ENCODE data around the gene GLA. TPM values are rescaled to one million over a fixed set of nuclear protein-coding genes. Genes with fewer than 3 reads are reported as not detected.
A peak's percentile ranks its signal among the peaks of the same experiment; 100 is the strongest.

Gene GLA
- polyA plus RNA-seq, 3 donors from 2014 or later = 19.3 to 23.6 (median 22.7) TPM

DNA sequence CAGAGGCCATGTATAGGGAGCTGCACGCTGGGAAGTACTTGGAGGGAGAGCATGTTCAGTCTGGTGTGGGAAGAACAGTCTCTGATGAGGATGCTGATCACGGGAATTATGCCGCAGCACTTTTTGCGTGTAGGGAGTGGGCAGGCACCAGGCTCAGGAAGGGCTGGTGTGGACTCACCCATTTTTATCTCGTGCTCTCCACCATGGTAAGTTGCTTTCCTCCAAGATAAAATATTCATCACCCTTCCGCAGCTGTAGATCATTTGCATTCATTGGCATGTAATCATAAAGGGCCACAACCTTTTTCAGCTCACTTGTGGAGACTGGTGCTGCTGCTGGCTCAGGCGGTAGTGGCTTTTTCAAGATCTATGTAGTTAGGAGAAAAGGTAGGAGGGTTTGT is 47.3 kb downstream of the GLA start:
- no peaks in the 10 kb centered on the region for H3K36me3 Mint-ChIP-seq
- H3K4me3 Mint-ChIP-seq = no peak overlapping the region
- no peak overlapping the region for H3K27ac Mint-ChIP-seq
- no peaks in the 10 kb centered on the region for H3K9me3 Mint-ChIP-seq
- no peaks in the 10 kb centered on the region for H3K4me1 Mint-ChIP-seq
- no peak for DNase-seq
- H3K27me3 Mint-ChIP-seq (ENCODE audit: low read depth in 3 of 3) = peaks cover 0 to 14% (median 4%) of the 10 kb centered on the region in 3 donors

DNA sequence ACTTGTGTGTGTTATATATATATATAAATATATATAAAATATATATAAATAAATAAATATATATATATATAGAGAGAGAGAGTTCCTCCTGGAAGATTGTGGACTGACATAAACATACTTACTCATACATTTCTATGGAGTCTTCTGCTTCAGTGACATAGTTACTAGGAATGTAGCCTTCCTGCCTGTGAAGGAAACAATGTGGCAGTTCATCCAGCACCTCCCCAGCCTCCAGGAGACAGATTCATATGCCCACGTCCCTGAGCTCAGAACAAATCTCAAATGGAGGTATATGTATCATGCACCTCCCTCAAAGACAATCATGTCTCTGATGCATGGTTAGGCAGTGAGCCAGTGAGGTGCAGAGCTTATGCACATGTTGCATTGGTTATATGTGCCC is 47.8 kb downstream of the GLA start:
- Mint-ChIP-seq H3K36me3 (no peaks in the 10 kb centered on the region), H3K4me1 (no peaks in the 10 kb centered on the region), H3K9me3 (no peaks in the 10 kb centered on the region), H3K4me3 (no peak overlapping the region), H3K27me3 (ENCODE audit: low read depth in 3 of 3) (peaks cover 0 to 16% (median 4%) of the 10 kb centered on the region in 3 donors), H3K27ac (no peak overlapping the region)
- DNase-seq = no peak

DNA sequence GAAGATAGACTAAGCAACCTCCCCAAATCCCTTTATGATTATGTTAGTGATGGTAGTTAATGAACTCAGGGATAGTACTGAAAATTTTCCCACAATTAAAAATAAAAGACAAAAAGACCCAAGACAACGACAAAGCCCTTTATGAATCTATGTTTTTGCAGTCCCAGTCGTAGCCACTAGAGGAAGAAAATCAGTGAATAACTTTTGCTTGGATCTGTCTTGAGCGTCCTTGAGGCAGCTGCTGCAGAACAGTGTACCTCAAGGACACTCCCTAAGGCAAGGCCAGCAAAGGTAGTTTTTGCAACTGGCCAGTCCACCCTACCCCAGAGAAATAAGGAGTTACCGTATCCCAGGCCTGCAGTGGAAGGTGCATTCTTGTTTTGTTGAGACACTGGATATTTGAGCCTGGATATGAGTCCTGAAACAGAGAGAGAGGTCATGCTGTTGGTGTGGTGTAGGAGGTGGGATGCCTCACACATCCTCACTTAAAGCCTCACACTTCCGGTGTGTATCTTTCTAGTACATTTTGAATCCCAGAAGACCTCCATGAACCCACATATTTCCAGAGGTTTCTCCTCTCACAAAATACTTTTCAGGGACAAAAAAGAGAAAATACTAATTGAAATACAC is 50.4 kb downstream of the GLA start:
- Mint-ChIP-seq H3K4me3 (no peak overlapping the region), H3K4me1 (no peaks in the 10 kb centered on the region), H3K27ac (no peak overlapping the region), H3K27me3 (ENCODE audit: low read depth in 3 of 3) (peaks cover 0 to 19% (median 4%) of the 10 kb centered on the region in 3 donors), H3K36me3 (no peaks in the 10 kb centered on the region), H3K9me3 (no peaks in the 10 kb centered on the region)
- DNase-seq = no peak

DNA sequence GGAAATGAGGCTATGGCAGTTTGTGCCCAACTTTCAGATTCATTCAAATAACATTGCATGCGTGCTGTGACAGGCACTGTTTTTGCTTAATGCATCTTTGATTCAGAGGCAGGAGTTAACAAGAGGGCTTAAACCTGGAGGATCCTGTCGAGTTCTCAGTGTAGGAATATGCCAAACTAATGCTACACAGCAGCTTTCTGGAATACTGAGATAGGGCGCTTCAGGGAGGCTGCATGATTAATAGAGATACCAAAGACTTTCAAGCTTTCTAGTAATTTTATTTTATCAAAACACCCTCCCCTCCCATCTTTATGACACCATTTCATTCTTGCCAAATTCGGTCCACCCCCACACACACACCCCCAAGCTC is 58.5 kb downstream of the GLA start:
- Mint-ChIP-seq H3K4me1 (peaks cover 15 to 24% of the 10 kb centered on the region in 2 donors), H3K27ac (peak overlapping the region; percentile 80 to 93 (median 88)), H3K9me3 (no peaks in the 10 kb centered on the region), H3K36me3 (no peaks in the 10 kb centered on the region), H3K27me3 (ENCODE audit: low read depth in 3 of 3) (peaks cover 3 to 4% (median 4%) of the 10 kb centered on the region in 3 donors), H3K4me3 (peak overlapping the region; percentile 87 to 93 (median 90))
- DNase-seq = no peak

DNA sequence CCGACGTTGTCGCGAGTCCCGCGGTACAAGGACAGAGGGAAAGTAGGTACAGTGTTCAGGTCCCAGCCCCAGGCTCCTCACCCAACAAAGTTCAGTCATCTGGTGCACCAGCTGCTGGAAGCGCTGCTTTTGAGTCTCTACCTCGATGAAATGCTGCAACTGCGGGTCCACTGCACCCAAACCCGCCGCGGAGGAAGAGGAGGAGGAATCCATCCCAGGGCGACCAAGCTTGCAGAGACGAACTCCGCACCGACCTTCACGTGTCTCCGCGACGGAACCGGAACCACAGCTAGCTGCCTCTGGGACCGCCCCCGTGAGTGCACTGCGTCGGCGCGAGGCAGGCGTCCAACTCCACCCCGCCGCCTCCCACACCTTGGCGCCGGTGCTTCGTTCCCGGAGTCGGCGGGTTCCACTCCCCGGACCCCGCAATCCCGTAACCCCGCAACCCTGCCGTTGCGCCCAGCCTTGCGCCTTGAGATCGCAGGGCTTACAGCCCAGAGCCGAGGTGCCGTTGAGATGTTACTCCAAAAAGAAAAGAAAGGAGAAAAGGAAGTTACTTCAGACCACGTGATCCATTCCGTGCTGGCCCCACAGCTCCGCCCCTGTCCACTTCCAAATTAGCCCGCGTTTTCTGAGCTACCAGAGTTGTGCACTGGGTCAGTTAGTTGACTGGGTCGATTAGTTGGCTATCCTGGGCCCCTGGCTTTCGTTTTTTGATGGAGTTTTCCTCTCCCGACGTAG is 59.1 kb downstream of the GLA start, which contains the start of gene TIMM8A:
Gene TIMM8A, minus strand, starts transcription at position 291 of the 741 bp plus-strand sequence. Its CDS starts 78 bp downstream, at position 213.
- DNase-seq = peak; percentile 69 to 73 (median 70)

DNA sequence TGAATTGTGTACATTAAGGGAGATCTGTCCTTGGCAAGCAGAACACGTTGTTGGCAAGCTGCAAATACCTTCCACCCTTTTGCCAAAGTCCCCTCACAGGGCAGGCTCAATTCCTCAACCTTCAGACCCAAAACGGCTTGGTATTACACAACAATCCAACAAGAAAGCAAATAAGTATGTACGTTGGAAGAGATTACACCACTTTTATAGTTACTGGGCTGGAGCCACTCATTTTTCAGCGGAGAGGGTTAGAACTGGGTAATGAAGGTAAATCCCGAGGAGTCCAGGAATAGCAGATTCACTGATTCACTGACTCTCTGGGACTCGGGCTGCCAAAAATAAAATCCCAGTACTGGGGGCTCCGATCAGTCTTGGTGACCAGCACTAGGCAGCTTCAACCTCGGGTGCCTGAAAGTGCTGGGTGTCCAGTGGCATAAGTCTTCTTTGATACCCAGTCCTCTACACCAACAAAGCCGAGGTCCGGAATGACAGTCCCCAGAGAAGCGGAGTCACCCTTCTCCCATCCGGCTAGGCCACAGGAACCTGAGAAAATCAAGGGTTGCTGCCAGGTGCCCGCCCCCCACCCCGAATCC is 59.8 kb downstream of the GLA start:
- Mint-ChIP-seq H3K27me3 (ENCODE audit: low read depth in 3 of 3) (peaks cover 3 to 4% (median 4%) of the 10 kb centered on the region in 3 donors), H3K36me3 (no peaks in the 10 kb centered on the region), H3K9me3 (no peaks in the 10 kb centered on the region), H3K4me1 (peaks cover 15 to 24% of the 10 kb centered on the region in 2 donors), H3K4me3 (peak overlapping the region; percentile 87 to 93 (median 90)), H3K27ac (peak overlapping the region in 5 of 6 donors; percentile 46 to 93 (median 88))
- no peak for DNase-seq

More for the DNA sequence above, 59.1 kb downstream of the GLA start, which contains the start of gene TIMM8A:
- peaks cover 3 to 4% (median 4%) of the 10 kb centered on the region in 3 donors for H3K27me3 Mint-ChIP-seq (ENCODE audit: low read depth in 3 of 3)
- peak within 1 kb of the TSS; percentile 80 to 93 (median 88) for H3K27ac Mint-ChIP-seq
- no peaks in the 10 kb centered on the region for H3K36me3 Mint-ChIP-seq
- H3K4me3 Mint-ChIP-seq = peak within 1 kb of the TSS; percentile 87 to 93 (median 90)
- peaks cover 15 to 24% of the 10 kb centered on the region in 2 donors for H3K4me1 Mint-ChIP-seq
- no peaks in the 10 kb centered on the region for H3K9me3 Mint-ChIP-seq

Other genes with a start within 250 kb of the GLA start
- gene DRP2, start 188.1 kb downstream of the GLA start, polyA plus RNA-seq = under 1 TPM in 2 of 3 donors, not detected in 1; 0.20 to 0.32 TPM
- gene TAF7L, start 116.6 kb downstream of the GLA start, polyA plus RNA-seq = not detected
- gene TIMM8A, start 59.2 kb downstream of the GLA start, polyA plus RNA-seq = 10 to 100 TPM in 1 of 3 donors, 1 to 10 TPM in 2; 3.1 to 10.5 (median 6.4) TPM
- gene BTK, start 21.7 kb downstream of the GLA start, polyA plus RNA-seq = 1 to 10 TPM in 1 of 3 donors, under 1 TPM in 2; 0.36 to 3.4 (median 0.91) TPM
- gene RPL36A, start 16.9 kb downstream of the GLA start, polyA plus RNA-seq = 1,000 to 10,000 TPM in 1 of 3 donors, 100 to 1,000 TPM in 2; 753 to 1,251 (median 825) TPM
- gene HNRNPH2, start 297 bp upstream of the GLA start, polyA plus RNA-seq = 100 to 1,000 TPM in 2 of 3 donors, 10 to 100 TPM in 1; 80.6 to 188 (median 120) TPM
- 1 to 10 TPM in 2 of 3 donors, under 1 TPM in 1; 0.50 to 2.9 (median 1.2) TPM for gene ARMCX4, start 77.5 kb upstream of the GLA start, polyA plus RNA-seq
- gene ARMCX1, start 142.6 kb upstream of the GLA start, polyA plus RNA-seq = under 1 TPM in 2 of 3 donors, not detected in 1; 0.14 to 0.21 TPM
- 10 to 100 TPM; 38.0 to 58.2 (median 38.5) TPM for gene ARMCX6, start 210.1 kb upstream of the GLA start, polyA plus RNA-seq
- gene ARMCX3, start 215.2 kb upstream of the GLA start, polyA plus RNA-seq = 10 to 100 TPM; 12.2 to 26.5 (median 20.6) TPM